Medulla oblongata (tissue), 1 donor: ENCODE results near the gene ALX4.

Experiments used
- DNase-seq: peaks from one replicate; pipeline ENCODE4 v3.0.0-alpha.2; 2015; ENCODE audit errors: extremely low spot score

Gene ALX4

DNA sequence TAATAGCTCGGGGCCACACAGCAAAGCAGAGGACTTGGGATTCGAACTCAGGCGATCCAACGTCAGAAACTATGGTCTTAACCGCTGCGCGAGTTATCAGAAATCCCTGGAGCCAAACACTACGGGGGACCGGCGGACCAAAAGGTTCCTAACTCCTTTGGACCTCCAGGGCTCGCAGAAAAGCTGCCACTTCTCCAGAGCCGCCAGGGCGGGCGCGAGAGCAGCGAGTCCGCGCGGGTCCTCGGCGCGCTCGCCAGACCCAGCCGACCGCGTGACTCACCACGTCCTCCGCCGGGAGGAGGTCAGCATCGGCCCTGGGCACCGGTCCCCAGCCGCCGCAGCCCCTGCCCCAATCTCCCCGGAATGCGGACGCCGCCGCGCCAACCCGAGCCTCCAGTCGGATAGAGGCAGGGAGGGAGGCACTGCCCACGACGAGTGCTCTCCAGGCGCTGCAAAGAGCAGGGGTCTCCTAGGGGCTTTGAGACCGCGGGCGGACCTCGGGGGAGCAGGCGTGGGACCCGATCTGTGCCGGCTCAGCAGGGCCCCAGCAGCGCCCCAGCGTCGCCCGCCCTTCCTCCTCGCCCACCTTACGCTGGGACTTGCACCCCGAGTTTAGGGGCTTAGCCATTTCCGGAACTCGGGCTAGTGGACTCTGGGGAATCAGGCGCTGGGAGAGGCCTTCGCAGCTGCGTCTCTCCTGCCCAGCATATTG lies 6.2 kb upstream of the ALX4 start:
- DNase-seq, result no peak

DNA sequence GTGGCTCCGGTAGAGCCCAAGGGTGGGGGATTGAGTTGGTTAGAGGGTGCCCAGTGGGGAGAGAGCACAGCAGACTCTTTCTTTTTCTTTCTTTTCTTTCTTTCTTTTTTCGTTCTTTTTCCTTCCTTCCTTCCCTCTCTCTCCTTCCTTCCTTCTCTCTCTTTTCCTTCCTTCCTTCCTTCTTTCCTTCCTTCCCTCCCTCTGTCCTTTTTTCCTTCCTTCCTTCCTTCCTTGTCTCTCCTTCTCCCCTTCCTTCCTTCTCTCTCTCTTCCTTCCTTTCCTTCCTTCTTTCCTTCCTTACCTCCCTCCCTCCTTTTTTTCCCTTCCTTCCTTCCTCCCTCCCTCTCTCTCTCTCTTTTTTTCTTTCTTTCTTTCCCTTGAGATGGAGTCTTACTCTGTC lies 4.8 kb upstream of the ALX4 start:
- DNase-seq, result no peak

DNA sequence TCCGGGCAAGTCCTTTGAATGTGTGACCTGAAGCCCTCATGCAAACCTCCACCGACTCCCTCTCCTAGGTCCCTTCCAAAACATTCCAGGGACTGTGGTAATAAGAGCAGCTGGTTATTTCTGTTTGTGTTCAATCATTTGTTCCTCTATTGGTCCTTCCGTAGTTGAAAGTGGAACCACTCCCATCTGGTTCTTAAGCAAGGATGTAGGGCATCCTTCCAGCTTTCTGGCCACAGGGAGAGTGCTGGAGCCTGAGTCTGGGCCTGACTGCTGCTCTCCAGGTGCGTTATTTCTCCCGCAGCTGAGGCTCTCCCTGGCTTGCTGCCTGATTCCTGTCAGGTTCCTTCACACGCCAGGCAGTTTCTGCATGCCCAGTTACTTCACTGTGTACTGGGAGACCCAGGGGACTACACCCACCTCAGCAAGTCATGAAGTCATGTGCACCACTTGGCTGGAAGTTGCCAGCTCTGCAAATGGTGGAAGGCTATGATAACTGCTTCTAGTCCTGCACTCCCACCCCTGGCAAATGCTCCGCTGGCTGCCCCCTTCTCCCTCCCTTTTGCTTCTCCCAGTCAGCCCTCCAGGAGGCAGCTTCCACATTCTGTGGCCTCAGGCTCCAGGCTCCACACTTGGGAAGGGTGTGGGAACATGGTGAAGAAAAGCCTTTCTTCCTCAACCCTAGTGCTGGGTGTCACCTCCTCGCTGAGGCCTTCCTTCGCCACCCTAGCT lies 4.0 kb upstream of the ALX4 start:
- no peak for DNase-seq

DNA sequence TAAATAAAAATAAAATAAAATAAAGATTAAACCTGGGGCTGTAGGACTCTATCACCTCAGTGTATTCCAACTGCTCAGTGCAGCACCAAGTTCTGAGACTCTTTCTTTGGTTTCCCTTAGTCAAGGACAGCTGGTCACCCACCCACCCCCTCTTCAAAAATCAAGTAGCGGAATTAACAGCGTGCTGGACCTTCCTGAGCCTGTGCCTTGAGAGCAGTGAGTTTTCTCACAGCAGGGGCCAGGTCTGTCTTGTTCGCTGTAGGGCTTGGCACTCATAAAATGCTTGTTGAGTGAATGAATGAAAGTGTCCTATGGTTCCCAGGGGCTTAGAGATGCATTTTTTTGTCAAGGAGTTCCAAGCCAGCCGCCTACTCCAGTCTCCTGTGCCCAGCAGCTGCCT lies 2.9 kb upstream of the ALX4 start:
- DNase-seq, result no peak

DNA sequence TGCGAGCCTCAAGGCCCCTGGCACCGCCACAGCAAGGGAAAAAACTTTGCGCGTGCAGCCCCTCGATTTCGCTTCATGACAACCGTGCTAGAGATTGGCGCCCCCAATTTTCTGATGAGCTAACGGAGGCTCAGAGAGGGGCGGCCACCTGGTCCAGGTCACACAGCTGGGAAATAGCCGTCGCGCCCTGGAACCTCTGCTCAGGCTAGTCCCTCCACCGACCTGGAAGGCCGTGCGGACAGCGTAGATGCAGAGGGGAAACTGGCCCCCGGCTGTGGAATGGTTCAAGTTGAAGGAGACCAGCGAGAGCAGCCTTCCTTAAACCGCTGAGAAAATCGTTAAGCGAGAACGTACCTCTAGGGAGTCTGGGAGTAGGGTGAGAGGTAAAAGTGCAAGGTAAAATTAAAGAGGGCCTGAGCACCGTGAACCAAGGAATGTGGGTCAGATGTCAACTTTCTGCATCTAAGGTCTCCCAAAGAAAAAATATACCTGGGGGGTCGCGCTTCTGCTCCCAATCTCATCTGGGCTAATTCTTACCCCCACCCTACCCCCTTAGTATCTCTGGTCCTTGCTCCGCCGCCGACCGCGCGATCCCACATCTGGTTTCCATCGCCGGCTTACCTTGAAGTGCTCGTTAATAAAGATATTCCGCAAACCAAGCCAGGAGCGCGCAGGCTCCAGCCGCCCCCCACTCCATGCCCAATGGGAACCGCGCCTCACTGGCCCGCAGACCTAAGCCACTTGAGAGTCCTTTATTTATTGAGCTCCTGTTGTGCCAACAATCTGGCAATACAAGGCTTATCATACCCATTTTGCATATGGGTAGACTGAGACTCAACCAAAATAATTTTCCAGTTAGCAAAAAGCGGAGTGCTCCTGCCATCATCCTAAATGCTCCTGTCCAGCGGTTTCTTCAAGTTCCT lies 1.7 kb upstream of the ALX4 start:
- no peak for DNase-seq

DNA sequence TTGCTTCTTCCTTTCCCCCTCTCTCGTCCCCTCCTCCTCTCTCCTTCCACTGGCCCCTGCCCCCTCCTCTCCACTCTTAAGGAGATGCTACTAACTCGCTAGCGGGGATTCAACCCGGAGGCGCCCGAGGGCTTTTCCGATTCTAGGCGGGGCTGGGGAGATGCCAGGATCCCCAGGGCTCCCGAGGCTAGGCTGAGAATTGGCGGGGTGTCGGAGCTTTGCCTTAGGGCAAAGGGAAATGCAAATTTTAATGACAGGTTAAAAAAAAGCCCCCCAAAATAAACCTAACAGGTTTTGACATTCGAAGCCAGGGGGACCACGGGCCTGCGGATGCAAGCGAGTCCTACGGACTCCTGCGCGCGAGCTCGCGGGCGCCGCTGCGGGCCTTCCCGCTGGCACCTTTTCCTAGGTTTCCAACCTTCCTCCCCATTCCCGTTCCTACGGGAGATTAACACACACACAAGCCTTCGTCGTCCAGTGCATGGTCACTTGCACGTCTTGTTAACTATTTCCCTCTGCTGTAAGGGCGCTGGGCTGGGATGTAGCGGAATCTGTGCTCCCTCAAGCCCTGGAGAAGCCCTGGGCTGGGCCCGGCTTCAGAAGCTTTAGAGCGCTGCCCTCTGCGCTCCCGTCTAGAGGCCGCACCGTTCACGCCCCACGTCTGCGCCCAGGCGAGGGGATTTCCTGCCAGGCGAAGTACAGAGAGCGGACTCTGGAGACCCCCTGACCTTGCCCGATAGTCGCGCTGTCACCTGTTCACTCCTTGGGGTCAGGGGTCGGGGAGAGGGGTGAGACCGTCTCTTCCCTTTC lies 729 bp upstream of the ALX4 start:
- DNase-seq, result no peak

DNA sequence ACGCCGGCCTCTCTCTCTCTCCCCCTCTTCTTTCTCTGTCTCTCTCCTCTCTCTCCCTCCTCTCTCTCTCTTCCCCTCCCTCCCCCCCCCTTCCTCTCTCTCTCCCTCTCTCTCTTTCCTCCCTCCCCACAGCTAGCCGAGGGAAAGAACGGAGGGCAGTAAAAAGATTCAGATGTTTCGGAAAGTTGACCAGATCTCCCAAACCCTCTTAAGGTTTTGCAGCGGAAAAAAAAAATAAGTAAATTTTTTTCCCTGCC lies 195 bp upstream of the ALX4 start:
- no peak for DNase-seq

DNA sequence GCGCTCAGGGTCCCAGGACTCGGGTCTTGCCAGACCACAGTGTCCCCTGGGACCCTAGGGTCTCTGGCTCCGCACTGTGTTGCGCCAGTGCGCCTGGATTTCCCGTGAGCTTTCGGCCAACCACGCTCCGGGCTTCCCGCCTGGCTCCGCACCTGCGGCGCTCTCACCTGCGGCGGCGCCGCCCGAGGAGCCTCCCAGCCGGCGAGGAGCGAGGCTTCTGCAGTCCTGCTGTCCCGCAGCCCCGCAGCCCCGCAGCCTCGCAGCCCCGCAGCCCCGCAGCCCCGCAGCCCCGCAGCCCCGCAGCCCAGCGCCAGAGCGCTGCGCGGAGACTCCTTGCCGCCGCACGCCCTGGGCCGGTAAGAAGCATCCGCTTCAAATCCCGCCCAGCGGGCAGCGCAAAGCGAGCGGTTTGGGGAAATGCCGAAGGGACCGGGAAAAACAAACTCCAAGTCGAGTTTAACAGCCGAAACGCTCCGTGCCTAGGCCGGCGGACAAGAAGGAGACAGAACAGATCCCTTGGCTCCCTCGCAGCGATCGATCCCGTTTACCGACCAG lies 939 bp downstream of the ALX4 start:
- no peak for DNase-seq

DNA sequence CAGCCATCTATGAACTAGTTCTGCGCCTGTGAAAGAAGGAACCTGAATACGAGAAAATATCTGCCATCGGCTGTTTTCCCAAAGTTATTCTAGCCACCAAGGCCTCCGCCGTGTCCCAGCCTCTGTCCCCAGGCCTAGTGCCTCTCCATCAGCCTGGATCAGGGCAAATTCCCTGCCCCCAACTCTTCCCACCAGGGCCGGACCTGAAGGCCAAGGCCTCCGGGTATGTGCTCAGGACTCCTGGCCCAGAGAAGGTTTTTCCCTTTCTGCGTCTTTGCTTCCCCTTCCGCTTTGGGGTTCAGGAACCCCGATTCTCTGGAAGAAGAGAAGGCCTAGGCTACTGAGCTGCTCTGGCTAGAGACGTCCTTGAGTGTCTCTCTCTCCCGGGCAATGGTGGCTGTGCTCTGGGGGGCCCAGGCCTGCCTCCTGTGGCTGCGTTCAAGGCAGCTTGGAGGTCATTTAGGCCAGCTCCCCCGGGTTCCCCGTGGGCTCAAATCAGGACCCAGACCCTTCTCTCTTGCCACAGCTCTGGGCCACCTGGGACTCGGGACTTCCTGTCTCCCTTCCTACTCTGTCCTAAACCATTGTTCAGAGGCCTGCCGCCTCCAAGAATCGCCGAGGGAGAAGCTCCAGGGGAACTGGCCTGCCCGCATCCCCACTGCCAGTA lies 1.6 kb downstream of the ALX4 start:
- no peak for DNase-seq

DNA sequence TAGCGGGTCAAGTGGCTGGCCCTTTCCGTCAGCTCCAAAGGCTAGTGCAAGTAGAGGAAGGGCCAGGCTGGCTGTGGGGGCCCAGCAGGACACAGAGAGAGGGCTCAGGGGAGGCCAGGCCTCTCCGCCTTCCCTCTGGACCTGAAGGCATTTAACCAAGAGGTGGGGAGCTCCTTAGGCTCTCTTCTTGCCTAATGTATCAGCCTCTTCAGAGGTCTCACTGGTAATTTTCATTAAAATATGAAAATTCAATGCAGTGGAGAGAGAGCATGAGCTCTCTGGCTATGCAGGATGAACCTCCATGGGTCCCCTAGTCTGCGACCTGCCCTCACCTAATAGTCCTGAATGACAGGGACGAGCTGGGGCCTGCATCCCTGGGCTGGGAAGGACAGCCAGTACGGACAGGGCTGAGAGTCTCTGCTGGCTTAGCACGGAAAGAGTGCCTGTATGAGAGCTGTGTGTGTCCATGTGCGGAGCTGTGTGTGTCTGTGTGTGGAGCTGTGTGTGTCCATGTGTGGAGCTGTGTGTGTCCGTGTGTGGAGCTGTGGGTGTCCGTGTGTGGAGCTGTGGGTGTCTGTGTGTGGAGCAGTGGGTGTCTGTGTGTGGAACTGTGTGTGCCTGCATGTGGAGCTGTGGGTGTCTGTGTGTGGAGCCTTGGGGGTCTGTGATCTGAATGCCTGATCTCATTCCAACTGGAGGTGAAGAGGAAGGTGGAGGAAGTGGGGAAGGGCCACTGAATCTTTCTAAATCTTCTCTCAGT lies 2.4 kb downstream of the ALX4 start:
- DNase-seq, result no peak

DNA sequence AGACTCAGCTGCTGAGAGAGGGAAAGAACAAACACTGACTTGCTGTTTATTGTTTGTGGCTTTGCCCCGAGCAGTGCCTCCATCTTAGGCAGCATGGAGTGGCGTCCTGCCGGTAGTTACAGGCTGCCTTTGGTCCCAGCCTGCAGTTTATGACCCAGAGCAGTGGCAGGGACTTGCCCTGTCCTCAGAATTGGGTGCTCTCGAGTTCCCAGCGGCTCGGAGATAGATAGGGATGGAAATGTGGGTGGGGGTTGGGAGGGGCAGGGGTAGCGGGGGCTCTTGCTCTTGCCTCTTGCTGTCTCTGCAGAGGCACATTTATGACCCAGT lies 3.1 kb downstream of the ALX4 start:
- DNase-seq, result no peak

DNA sequence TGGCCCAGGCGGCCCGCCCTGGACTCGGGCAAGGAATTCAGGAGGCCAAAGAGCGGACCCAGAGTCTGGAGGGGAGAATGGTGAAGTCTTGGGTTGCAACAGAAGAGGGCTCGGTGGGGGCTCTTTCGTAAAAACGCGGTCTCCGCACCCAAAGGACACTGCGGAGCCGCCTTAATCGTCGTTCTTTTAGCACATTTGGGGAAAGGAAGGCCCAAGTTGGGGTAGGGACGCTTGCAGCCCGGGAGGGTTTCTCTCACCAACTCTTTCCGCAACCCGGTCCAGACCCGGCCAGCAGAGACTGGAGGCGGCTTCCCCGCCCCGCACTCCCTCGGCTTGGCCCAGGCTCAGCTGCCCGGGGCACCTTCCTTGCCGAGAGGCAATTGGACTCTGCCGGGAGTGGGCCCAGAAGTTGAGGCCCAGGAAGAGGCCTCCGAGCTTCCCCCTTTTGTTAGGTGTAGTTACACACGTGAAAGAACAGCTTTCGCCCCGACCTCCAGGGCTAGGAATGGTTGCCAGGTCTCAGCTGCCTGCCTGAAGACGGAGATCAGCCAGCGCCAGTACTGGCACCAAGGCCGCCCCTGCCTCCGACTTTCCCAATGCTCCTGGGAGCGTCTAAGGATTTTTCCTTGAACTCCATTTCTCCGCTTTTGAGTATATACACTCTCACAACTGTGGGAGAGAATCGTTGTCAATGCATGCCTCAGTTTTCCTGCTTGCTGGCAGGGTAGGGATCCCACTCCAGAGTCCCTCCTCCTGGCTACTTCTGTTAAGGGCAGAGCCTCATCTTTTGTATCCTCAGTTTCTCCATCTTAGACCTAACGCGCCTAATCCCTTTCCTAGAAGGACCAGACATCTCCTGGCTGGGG lies 3.7 kb downstream of the ALX4 start:
- no peak for DNase-seq

DNA sequence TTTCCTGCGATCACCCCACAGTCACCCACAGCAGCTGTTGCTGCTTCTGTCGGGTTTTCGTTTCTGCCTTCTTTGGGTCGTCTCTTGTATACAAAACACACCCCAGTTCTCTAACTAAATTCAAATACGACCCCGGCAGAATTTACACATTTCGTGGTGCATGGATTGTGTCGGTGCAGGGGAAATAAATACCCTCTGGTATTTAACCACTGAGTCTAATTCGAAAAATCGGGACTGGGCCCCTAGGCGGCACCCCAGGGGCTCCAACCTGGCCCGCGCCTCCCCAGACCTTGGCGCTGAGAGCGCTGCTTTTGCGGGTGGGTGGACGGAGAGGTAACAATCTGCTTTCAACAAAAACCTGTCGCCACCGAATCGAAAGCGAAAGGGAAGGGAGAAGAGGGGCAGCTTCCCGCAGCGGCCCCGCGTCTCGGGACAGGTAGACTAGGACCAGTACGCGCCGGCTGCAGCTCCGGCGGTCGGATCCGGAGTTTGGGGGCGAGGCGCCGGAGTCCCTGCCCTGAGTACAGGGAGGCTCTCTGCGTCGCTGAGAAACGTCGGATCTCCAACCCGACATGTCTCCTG lies 4.4 kb downstream of the ALX4 start:
- no peak for DNase-seq

DNA sequence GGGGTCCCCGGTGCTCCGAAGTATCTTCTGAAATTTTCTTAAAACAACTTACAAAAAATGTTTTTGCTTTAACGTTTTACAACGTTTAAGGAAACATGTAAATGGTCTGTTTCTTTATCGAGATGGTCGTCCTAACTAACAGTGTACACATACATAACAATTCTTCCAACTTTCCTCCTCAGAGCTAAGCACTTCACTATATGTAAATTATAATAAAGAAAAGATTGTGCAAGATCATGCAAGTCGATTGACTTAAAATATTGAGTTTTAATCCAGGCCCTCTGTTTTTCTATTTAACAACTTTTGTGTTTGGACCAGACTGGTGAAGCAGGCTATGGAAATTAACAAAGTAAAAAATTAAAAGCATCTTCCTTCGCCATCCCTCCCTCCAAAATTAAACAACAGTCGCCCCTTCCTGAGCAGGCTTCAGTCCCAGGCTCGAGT lies 4.9 kb downstream of the ALX4 start:
- no peak for DNase-seq

DNA sequence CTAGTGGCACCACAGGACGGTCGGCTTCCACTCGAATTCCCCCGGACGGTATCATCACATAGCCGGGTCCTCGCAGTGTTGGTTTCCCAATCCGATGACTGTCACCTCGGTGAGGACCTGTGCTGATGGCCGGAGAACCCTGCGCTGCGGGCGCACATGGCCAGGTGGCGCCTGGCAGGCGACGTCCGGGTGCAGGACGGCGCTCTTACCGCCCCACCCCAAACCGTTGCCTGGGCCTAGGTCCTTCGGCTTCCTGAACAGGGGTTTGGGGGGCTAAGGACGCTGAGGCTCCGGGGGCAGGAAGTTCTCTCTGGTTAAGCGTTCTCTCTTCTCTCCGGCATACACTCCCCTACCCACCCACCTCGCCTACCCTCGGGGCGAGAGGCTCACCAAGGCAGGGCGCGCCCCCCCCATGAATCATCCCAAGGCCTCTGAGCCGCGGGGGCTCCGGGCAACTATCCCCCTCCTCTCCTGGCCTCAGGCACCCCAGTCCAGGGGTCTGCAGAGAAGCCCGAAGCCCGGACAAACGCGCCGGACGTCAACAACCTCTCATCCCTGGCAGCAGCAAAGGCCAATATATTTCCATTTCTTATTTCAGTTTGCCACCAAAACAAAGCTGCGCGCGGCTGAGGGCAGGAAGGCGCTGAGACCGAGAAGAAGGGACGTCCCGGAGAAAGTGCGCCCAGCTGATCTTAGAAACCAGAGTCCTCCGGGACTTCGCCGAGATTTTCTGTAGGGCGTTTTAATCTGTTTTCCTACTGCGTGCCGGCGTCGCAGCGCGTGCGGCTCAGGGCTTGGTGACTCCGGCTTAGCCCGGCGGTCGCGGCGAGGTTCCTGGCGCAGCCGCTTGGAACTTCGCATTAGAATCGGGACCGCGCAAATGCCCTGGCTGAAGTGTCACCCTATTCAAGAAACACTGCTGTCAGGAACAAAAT lies 5.6 kb downstream of the ALX4 start:
- no peak for DNase-seq

DNA sequence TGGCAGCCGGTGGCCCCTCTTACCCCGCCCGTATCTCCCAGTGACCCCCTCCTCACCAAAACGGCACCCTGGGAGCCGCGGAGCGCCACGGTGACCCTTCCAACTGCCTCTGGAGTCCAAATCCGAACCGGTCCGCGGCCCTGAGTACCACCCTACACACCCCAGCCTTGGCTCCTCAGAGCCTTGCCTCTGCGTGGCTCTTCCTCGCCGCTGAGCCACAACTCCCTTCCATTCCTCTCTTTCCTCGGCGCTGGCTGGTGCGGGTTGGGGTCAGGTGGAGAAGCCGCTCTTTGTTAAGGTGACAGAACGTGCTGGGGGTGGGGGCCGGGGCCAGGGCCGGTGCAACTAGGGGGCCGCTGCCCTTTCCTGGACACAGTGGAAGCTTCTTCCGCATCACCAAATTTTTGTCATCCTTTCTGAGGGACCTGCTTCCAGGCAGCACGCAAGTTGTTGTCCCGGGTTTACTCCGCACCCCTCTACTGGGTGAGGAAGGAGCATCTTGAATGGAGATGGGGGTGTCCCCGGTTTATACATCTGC lies 6.5 kb downstream of the ALX4 start:
- no peak for DNase-seq

DNA sequence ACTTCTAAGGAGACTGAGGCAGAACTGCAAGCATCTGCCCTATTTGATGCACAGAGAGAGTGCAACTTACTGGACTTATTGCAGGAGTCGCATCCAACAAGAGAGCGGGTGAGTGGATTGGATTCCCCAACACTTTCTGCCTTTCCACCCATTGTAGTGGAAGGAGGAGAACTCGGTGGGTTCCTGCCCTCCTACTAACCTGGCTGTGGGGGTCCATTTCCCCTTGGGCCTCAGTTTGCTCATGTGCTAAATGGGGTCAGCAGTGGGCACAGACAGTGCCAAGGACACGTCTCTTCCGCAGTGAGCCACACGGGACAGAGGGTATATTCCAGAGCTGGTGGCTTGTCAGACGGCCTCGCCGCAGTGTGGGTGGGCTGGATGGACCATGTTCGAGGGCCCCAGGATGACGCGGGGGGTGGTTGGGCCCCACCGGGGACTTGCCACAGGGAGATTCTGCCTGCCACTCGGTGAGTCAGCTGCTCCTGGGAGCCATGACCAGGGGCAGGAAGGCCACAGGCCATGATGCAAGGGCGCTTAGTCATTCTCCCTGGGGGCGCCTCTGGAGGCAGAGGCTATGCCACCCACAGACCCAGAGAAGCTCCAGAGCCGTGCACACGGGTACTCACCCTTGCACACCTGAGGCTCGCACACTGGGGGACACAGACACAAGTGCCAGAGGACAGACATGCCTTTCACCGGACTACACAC lies 8.2 kb downstream of the ALX4 start:
- DNase-seq, result no peak
